ENCODE measurements around the gene DOK3.

GRCh38 chr5:177465044-177465443, 44.6 kb downstream of the DOK3 start:
- TF ChIP-seq CTCF (IDR thresholded peaks at IDR 0.05 in 8 of 11, conservative IDR thresholded peaks at IDR 0.05 in 3 of 11) (no peak), POLR2AphosphoS5 (IDR thresholded peaks at IDR 0.05) (no peak)
